Measurements from ENCODE around the gene ERGIC3.

The ERGIC3 gene

DNA sequence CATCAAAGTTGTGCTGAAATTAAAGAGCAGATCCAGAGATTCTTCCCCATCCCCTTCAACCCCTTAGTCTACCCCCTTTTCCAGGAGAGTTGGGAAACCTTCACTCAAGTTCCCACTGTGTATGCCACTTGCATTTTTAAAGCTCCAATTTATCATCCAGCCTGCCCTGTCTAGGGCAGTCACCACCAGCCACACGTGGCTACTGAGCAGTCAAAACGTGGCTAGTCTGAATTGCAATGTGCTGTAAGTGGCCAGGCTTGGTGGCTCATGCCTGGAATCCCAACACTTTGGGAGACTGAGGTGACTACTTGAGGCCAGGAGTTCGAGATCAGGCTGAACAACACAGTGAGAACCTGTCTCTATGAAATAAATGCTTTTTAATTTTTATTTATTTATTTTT is 34.9 kb downstream of the ERGIC3 start:
- Histone ChIP-seq H3K4me1 (ENCODE audit: control insufficient read depth, insufficient read depth, low read length) (no peaks in the 10 kb centered on the region), H3K36me3 (ENCODE audit: control insufficient read depth, insufficient read depth, low read length) (no peaks in the 10 kb centered on the region), H3K27me3 (ENCODE audit: control insufficient read depth, insufficient read depth, low read length) (no peaks in the 10 kb centered on the region), H3K4me3 (ENCODE audit: low read length) (no peak overlapping the region), H3K27ac (ENCODE audit: low read length) (no peak overlapping the region), H3K9me3 (ENCODE audit: control insufficient read depth, insufficient read depth, low read length) (no peaks in the 10 kb centered on the region)
- WGBS (ENCODE audit: insufficient coverage, insufficient read length) = no CpG with 5 or more reads among the region's 3 CpGs
- no peak for DNase-seq (ENCODE audit: low read depth, low spot score)

DNA sequence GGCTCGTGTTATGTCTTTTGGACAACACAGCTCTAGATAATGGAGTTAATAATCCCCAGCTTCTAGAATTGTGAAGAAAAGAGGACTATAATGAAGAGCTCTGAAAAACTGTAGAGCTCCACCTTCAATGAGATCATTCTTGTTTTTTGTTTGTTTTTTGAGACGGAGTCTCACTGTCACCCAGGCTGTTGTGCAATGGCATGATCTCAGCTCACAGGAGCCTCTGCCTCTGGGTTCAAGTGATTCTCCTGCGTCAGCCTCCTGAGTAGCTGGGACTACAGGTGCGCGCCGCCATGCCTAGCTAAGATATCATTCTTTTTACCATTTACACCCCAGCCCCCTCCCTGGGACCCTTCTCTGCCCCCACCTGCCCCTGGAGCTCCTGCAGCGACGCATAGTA is 36.6 kb downstream of the ERGIC3 start:
- no CpG with 5 or more reads among the region's 8 CpGs for WGBS (ENCODE audit: insufficient coverage, insufficient read length)

DNA sequence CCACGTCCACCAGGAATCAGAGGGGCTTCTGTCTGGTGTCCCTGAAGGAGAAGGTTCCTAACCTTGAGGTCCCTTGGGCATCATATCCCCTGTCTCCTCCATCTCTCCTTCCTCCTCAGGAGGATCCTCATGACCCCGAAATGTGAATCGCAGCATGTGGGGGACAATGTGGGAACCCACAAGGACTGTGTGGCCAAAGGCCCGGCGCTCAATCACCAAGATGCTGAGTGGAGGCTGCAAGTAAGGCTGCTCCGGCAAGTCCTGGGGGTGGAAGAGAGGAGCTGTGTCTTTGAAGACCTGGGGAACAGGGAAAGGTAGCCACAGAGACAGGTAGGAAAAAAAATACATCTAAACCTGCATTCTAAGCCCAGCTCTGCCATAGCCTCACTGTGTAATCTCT is 37.3 kb downstream of the ERGIC3 start:
- Histone ChIP-seq H3K4me3 (ENCODE audit: low read length) (no peak overlapping the region), H3K4me1 (ENCODE audit: control insufficient read depth, insufficient read depth, low read length) (no peaks in the 10 kb centered on the region), H3K27me3 (ENCODE audit: control insufficient read depth, insufficient read depth, low read length) (no peaks in the 10 kb centered on the region), H3K27ac (ENCODE audit: low read length) (no peak overlapping the region), H3K36me3 (ENCODE audit: control insufficient read depth, insufficient read depth, low read length) (no peaks in the 10 kb centered on the region), H3K9me3 (ENCODE audit: control insufficient read depth, insufficient read depth, low read length) (no peaks in the 10 kb centered on the region)
- no peak for DNase-seq (ENCODE audit: low read depth, low spot score)
- no CpG with 5 or more reads among the region's 6 CpGs for WGBS (ENCODE audit: insufficient coverage, insufficient read length)

More for the DNA sequence above, 36.6 kb downstream of the ERGIC3 start:
- Histone ChIP-seq H3K27ac (ENCODE audit: low read length) (no peak overlapping the region), H3K27me3 (ENCODE audit: control insufficient read depth, insufficient read depth, low read length) (no peaks in the 10 kb centered on the region), H3K36me3 (ENCODE audit: control insufficient read depth, insufficient read depth, low read length) (no peaks in the 10 kb centered on the region), H3K9me3 (ENCODE audit: control insufficient read depth, insufficient read depth, low read length) (no peaks in the 10 kb centered on the region), H3K4me1 (ENCODE audit: control insufficient read depth, insufficient read depth, low read length) (no peaks in the 10 kb centered on the region), H3K4me3 (ENCODE audit: low read length) (no peak overlapping the region)
- no peak for DNase-seq (ENCODE audit: low read depth, low spot score)

DNA sequence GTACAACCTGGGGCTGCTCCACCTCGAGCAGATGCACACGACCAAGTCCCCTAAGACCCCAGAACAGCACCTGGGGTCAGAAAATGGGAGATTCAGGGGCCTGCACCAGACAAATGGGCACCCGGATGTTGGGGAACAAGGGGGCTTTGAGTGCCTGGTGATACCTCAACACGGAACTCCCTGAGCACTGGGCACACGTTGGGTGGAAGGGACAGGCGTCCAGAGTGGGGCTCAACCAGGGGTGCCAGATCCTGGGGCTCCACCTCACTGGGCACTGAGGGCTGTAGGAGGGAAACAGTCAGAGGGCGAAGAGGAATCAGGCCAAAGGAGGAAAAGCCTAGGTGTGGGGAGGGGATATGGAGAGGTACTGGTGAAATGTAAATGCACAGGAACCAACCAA is 40.3 kb downstream of the ERGIC3 start:
- no peak overlapping the region for H3K27ac ChIP-seq (ENCODE audit: low read length)
- no CpG with 5 or more reads among the region's 7 CpGs for WGBS (ENCODE audit: insufficient coverage, insufficient read length)

DNA sequence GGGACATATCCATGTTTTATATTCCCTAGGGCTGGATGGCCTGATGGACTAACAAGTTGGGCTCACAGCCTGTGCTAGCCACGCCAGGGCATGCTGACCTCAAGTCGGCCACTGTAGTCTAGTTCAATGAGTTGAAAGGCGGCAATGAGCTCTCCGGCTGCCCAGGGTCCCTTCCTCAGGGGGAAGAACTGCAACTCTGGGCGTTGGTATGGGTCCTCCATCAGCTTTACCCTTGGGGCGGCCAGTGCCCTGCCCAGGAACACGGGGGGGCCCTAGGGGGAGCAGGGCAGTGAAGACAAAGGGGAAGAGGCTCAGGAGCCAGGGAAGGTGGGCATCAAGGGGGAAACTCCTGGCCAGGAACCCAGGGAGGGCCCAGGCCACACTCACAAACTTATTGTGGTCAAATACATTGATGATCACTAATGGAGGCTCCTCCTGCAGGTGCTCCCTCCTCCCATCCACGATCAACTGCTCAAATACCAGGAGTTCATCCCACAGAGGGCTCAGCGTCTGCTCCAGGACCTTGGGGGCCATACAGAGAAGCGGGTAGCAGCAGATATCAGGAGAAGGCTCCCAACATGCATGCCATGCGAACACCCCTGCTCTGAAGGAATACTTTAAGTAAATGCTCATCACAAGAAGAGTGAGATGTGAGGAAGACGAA is 41.0 kb downstream of the ERGIC3 start:
- Histone ChIP-seq H3K27me3 (ENCODE audit: control insufficient read depth, insufficient read depth, low read length) (no peaks in the 10 kb centered on the region), H3K4me3 (ENCODE audit: low read length) (no peak overlapping the region), H3K27ac (ENCODE audit: low read length) (no peak overlapping the region), H3K36me3 (ENCODE audit: control insufficient read depth, insufficient read depth, low read length) (no peaks in the 10 kb centered on the region), H3K4me1 (ENCODE audit: control insufficient read depth, insufficient read depth, low read length) (no peaks in the 10 kb centered on the region), H3K9me3 (ENCODE audit: control insufficient read depth, insufficient read depth, low read length) (no peaks in the 10 kb centered on the region)
- DNase-seq (ENCODE audit: low read depth, low spot score) = no peak
- WGBS (ENCODE audit: insufficient coverage, insufficient read length) = no CpG with 5 or more reads among the region's 12 CpGs

More for the DNA sequence above, 40.3 kb downstream of the ERGIC3 start:
- H3K4me1 ChIP-seq (ENCODE audit: control insufficient read depth, insufficient read depth, low read length) = no peaks in the 10 kb centered on the region
- no peaks in the 10 kb centered on the region for H3K27me3 ChIP-seq (ENCODE audit: control insufficient read depth, insufficient read depth, low read length)
- no peaks in the 10 kb centered on the region for H3K9me3 ChIP-seq (ENCODE audit: control insufficient read depth, insufficient read depth, low read length)
- H3K4me3 ChIP-seq (ENCODE audit: low read length) = no peak overlapping the region
- no peaks in the 10 kb centered on the region for H3K36me3 ChIP-seq (ENCODE audit: control insufficient read depth, insufficient read depth, low read length)
- no peak for DNase-seq (ENCODE audit: low read depth, low spot score)

DNA sequence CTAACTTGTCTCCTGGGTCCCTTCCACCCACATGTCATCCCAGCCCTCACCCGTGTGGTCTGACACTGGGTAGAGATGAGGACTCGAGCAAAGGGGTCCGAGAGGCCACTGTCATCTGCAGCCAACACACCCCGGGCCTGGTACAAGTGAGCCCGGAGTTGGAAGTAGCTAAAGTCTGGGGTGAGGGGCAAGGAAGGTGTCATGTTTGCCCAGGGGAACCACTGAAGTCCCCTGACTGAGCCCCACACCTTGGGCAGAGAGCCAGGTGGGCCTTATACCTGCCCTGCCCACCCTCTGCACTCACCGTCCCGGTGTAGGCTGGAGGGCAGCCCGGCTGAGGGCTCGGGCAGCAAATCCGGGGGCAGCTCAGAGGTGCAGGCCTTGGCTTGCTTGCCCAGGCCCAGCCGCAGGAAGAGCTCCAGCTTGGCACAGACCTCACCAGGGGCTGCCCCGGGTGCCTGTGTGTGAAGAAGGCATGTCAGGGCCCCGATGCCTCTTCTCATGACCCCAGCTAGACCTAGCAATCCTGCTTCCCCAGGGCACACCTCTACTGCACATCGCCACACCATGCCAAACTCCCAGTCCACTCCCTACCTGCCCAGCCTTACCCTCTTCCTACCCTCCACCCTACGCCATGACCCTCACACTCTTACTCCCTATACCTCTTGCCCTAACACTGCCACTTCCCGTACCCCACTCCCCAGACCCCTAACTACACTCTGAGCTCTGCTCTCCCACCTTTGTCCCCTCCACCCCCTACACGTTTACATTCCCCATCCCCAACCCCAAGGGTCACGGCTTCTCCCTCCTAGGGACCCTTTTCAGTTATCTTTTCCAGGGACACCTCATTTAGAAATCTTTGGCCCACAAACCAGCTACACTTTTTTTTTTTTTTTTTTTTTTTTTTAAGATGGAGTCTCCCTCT is 42.0 kb downstream of the ERGIC3 start:
- Histone ChIP-seq H3K4me3 (ENCODE audit: low read length) (no peak overlapping the region), H3K36me3 (ENCODE audit: control insufficient read depth, insufficient read depth, low read length) (no peaks in the 10 kb centered on the region), H3K27ac (ENCODE audit: low read length) (no peak overlapping the region), H3K4me1 (ENCODE audit: control insufficient read depth, insufficient read depth, low read length) (no peaks in the 10 kb centered on the region), H3K27me3 (ENCODE audit: control insufficient read depth, insufficient read depth, low read length) (no peaks in the 10 kb centered on the region), H3K9me3 (ENCODE audit: control insufficient read depth, insufficient read depth, low read length) (no peaks in the 10 kb centered on the region)
- no peak for DNase-seq (ENCODE audit: low read depth, low spot score)
- no CpG with 5 or more reads among the region's 18 CpGs for WGBS (ENCODE audit: insufficient coverage, insufficient read length)

DNA sequence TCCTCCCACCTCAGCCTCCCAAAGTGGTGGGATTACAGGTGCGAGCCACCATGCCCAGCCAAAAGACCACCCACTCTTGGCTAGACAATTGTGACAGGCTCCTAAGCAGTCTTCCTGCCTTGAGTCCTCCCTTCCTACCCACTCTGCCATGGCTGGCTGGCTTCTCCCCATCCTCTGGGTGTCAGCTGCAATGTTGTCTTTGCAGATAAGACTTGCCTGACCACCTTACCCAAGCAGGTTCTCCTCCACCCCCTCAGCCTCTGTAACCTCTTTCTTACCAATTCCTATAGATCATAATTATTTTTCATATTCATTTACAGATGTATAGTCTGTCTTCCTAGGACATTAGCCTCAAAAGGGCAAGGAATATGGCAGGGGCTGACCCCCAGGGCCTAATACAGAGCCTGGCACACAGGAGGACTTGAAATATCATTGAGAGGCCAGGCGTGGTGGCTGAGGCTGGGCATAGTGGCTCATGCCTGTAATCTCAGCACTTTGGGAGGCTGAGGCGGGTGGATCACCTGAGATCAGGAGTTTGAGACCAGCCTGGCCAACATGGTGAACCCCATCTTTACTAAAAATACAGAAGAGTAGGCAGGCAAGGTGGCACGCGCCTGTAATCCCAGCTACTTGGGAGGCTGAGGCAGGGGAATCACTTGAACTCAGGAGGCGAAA is 45.0 kb downstream of the ERGIC3 start:
- H3K9me3 ChIP-seq (ENCODE audit: control insufficient read depth, insufficient read depth, low read length) = no peaks in the 10 kb centered on the region
- H3K4me1 ChIP-seq (ENCODE audit: control insufficient read depth, insufficient read depth, low read length) = no peaks in the 10 kb centered on the region
- H3K27me3 ChIP-seq (ENCODE audit: control insufficient read depth, insufficient read depth, low read length) = no peaks in the 10 kb centered on the region
- no peak overlapping the region for H3K4me3 ChIP-seq (ENCODE audit: low read length)
- no peak overlapping the region for H3K27ac ChIP-seq (ENCODE audit: low read length)
- no peak for DNase-seq (ENCODE audit: low read depth, low spot score)
- WGBS (ENCODE audit: insufficient coverage, insufficient read length) = no CpG with 5 or more reads among the region's 6 CpGs
- H3K36me3 ChIP-seq (ENCODE audit: control insufficient read depth, insufficient read depth, low read length) = no peaks in the 10 kb centered on the region

DNA sequence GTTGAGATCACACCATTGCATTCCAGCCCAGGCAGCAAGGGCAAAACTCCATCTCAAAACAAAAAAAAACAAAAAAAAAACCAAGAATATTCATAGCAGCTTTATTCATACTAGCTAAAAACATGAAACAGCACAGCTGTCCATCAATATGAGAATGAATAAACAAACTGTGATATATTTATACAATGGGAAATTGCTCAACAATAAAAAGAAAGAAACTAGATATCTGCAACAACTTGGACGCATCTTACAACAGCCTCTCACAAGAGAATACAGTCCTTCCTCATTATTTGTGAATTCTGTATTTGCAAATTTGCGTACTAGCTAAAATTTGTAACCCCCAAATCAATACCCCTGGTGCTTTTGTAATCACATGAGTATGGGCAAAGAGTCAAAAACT is 45.6 kb downstream of the ERGIC3 start:
- no peaks in the 10 kb centered on the region for H3K4me1 ChIP-seq (ENCODE audit: control insufficient read depth, insufficient read depth, low read length)
- H3K27ac ChIP-seq (ENCODE audit: low read length) = no peak overlapping the region
- WGBS (ENCODE audit: insufficient coverage, insufficient read length) = no CpG with 5 or more reads among the region's 2 CpGs
- no peak overlapping the region for H3K4me3 ChIP-seq (ENCODE audit: low read length)
- H3K27me3 ChIP-seq (ENCODE audit: control insufficient read depth, insufficient read depth, low read length) = no peaks in the 10 kb centered on the region
- H3K36me3 ChIP-seq (ENCODE audit: control insufficient read depth, insufficient read depth, low read length) = no peaks in the 10 kb centered on the region
- DNase-seq (ENCODE audit: low read depth, low spot score) = no peak
- no peaks in the 10 kb centered on the region for H3K9me3 ChIP-seq (ENCODE audit: control insufficient read depth, insufficient read depth, low read length)

DNA sequence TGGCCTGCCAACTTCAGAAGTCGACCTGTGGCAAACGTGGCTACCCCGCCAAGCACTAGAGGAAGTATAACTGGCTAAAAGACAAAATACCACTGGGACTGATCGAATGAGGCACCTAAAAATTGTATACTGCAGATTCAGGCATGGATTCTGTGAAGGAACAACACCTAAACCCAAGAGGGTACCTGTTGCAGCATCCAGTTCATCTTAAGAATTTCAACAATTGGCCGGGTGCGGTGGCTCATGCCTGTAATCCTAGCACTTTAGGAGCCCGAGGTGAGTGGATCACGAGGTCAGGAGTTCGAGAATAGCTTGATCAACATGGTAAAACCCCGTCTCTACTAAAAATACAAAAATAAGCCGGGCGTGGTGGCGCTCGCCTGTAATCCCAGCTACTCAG is 46.5 kb downstream of the ERGIC3 start:
- no peaks in the 10 kb centered on the region for H3K36me3 ChIP-seq (ENCODE audit: control insufficient read depth, insufficient read depth, low read length)
- no CpG with 5 or more reads among the region's 14 CpGs for WGBS (ENCODE audit: insufficient coverage, insufficient read length)
- H3K4me3 ChIP-seq (ENCODE audit: low read length) = no peak overlapping the region
- DNase-seq (ENCODE audit: low read depth, low spot score) = no peak
- H3K27ac ChIP-seq (ENCODE audit: low read length) = no peak overlapping the region
- no peaks in the 10 kb centered on the region for H3K4me1 ChIP-seq (ENCODE audit: control insufficient read depth, insufficient read depth, low read length)
- no peaks in the 10 kb centered on the region for H3K9me3 ChIP-seq (ENCODE audit: control insufficient read depth, insufficient read depth, low read length)
- no peaks in the 10 kb centered on the region for H3K27me3 ChIP-seq (ENCODE audit: control insufficient read depth, insufficient read depth, low read length)

DNA sequence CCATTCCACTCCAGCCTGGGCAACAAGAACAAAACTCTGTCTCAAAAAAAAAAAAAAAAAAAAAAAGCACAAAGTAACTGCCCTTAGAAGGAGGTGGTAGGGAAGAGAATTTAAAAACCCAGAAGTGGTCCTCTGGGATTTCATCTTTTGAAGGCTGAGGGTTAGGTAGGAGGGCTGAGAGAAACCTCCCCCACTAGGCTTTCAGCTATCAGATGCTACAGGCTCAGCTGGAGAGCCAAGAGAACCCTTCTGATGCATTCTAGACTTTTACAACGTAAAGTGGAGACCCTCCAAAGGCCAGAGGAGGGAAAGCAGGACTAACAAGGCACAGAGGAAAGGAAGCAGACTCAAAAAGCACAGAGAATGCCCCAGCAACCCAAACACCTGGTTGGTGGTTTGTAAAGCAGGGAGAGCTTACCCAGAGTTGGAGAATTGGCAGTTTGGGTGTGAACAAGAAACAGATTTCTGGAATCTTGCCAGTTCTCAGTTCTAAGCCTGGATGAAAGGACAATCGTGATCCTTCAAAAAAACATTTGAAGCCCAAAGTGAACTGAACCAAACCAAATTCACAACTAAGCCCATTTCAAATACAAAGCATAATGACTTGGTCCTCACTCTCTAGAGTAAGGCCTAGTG is 50.6 kb downstream of the ERGIC3 start:
- Histone ChIP-seq H3K36me3 (ENCODE audit: control insufficient read depth, insufficient read depth, low read length) (no peaks in the 10 kb centered on the region), H3K4me3 (ENCODE audit: low read length) (no peak overlapping the region), H3K27me3 (ENCODE audit: control insufficient read depth, insufficient read depth, low read length) (no peaks in the 10 kb centered on the region), H3K27ac (ENCODE audit: low read length) (no peak overlapping the region), H3K4me1 (ENCODE audit: control insufficient read depth, insufficient read depth, low read length) (no peaks in the 10 kb centered on the region), H3K9me3 (ENCODE audit: control insufficient read depth, insufficient read depth, low read length) (no peaks in the 10 kb centered on the region)
- no peak for DNase-seq (ENCODE audit: low read depth, low spot score)
- WGBS (ENCODE audit: insufficient coverage, insufficient read length) = no CpG with 5 or more reads among the region's 2 CpGs
